Ovary (tissue), 9 donors: Measurements from ENCODE around the gene CDC42SE2. TPM values are rescaled to one million over a fixed set of nuclear protein-coding genes. Genes with fewer than 3 reads are reported as not detected.
"Not testable (repeated sequence)": the region's sequence is repeated elsewhere in the genome, so short reads cannot be mapped to it uniquely, and the experiment has no call there.

Experiments used
- DNase-seq, 5 donors: peaks; one replicate each; pipeline ENCODE4 v3.0.0-alpha.2; 2019 to 2020
- H3K27ac ChIP-seq, 2 donors: fragments of 200-600 bp; one replicate each; pipeline versions ENCODE4 v1.5.1 to v1.8.0; 2019 to 2022
- H3K27me3 ChIP-seq: fragments of 200-600 bp; one replicate; pipeline ENCODE4 v1.8.0; 2022
- H3K36me3 ChIP-seq: fragments of 200-600 bp; sonication (generic); one replicate; pipeline ENCODE4 v1.5.1; 2019
- H3K4me1 ChIP-seq: one replicate; pipeline ENCODE4 v1.8.1; 2013; ENCODE audit warnings: mild to moderate bottlenecking, moderate library complexity; ENCODE audit not compliant: insufficient read depth
- H3K4me3 ChIP-seq: fragments of 200-600 bp; sonication (generic); one replicate; pipeline ENCODE4 v1.5.1; 2017
- H3K9me3 ChIP-seq, 2 donors: fragments of 200-600 bp in 1 of 2; sonication (generic) in 1 of 2; one replicate each; pipeline versions ENCODE4 v1.5.1 to v1.8.1; 2013 to 2019; ENCODE audit warnings: mild to moderate bottlenecking in 1 of 2, moderate library complexity in 1 of 2
- EP300 ChIP-seq: sonication (generic); formaldehyde crosslinking; IDR thresholded peaks from one replicate; pipeline ENCODE4 v1.6.1; 2017; ENCODE audit warnings: antibody characterized with exemption
- POLR2A ChIP-seq: fragments of 450-650 bp; IDR thresholded peaks from one replicate; pipeline ENCODE4 v1.6.1; 2017; ENCODE audit warnings: antibody characterized with exemption, mild to moderate bottlenecking, moderate library complexity
- WGBS, 3 donors: extraction: QIAGEN DNeasy Blood & Tissue Kit in 1 of 3; methylation state at CpG; one replicate each; pipeline versions ENCODE4 v1.1.5 to v1.1.7; 2013 to 2017; 5-methylcytosine and 5-hydroxymethylcytosine counted together
- intact Hi-C, 4 donors: fragments of 100-400 bp; cut with DNase I; formaldehyde crosslinking; loops; one replicate each; pipeline versions ENCODE4 v1.11.0 to v1.15.1; 2022 to 2023
- polyA plus RNA-seq, 2 donors: library from polyadenylated mRNA; stranded (reverse); fragments of 200-250 nt in 1 of 2; fragments of 350-450 nt in 1 of 2; fragmentation: Illumina TruSeq in 1 of 2; extraction: RNeasy Lipid Tissue Mini Kit (QIAGEN cat#74804) in 1 of 2; gene quantifications; one replicate each; pipeline ENCODE4 v1.2.3, GENCODE V29; 2013 to 2014
- total RNA-seq, 7 donors: library from RNA; depleted of rRNA in 2 of 7; stranded (reverse); fragments of >200 nt in 2 of 7; fragmentation: NEBNext Ultra II Directional in 3 of 7; extraction: Animal tissue kit (Norgen Biotek cat#: 25700) in 3 of 7; gene quantifications; one replicate each; pipeline versions ENCODE4 v1.1.0 to v1.2.4, GENCODE V29; 2016 to 2023
- TF ChIP-seq, protein P1 (sequence below), 3 donors: fragments of 450-650 bp in 2 of 3; fragments of 200-600 bp in 1 of 3; IDR thresholded peaks; one replicate each; pipeline versions ENCODE4 v1.5.1 to v1.8.0; 2016 to 2022; ENCODE audit warnings: antibody characterized with exemption in 3 of 3, mild to moderate bottlenecking in 1 of 3
- donor health status: DM: no; HTN: no; CAD: no; lungs with moderate emphysema.
- donor health status: DM: no; HTN: no; CAD: no.
- donor health status: Bipolar disorder and iron deficiency.
- donor health status: DM: yes; HTN: yes; CAD: no.
- donor health status: DM: no; HTN: no; CAD: no.
- donor health status: DM: yes; HTN: yes; CAD: no.

CDC42SE2 gene
- total and polyA plus RNA-seq, 9 donors, result 18.0 to 37.6 (median 23.7) TPM

DNA sequence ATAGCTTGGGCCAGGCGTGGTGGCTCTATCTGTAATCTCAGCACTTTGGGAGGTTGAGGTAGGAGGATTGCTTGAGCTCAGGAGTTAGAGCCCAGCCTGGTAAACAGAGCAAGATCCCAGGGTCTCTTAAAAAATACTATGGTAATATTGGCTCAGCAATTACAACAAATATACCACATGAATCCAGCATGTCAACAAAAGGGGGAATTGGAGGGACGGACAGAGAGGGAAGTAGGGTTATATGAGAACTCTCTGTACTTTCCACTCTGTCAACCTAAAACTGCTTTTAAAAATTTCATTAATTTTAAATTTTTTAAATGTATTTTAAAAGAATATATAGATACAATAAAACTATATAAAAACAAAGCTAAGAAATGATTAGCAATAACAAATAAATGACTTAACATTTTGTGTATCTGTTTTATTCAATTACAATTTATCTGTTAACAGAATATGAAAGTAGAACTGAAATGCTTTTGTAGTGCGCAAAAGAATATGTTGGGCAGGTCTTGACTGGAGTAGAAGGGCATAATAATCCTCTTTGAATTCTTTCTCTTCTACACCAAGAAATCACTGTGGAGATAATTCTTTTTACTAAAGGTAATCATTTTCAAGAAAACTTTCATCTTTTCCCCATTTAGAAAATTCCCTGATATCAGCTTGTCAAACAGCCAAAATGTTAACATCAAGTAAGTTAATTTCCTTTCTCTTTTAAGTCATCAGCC, 12.9 kb upstream of the CDC42SE2 start:
- TF ChIP-seq, protein P1, sequence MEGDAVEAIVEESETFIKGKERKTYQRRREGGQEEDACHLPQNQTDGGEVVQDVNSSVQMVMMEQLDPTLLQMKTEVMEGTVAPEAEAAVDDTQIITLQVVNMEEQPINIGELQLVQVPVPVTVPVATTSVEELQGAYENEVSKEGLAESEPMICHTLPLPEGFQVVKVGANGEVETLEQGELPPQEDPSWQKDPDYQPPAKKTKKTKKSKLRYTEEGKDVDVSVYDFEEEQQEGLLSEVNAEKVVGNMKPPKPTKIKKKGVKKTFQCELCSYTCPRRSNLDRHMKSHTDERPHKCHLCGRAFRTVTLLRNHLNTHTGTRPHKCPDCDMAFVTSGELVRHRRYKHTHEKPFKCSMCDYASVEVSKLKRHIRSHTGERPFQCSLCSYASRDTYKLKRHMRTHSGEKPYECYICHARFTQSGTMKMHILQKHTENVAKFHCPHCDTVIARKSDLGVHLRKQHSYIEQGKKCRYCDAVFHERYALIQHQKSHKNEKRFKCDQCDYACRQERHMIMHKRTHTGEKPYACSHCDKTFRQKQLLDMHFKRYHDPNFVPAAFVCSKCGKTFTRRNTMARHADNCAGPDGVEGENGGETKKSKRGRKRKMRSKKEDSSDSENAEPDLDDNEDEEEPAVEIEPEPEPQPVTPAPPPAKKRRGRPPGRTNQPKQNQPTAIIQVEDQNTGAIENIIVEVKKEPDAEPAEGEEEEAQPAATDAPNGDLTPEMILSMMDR (IDR thresholded peaks at IDR 0.05), result no peak
- TF ChIP-seq POLR2A (no peak), EP300 (no peak)
- intact Hi-C loops, result no loop called here
- Histone ChIP-seq H3K27me3 (no peaks in the 10 kb centered on the region), H3K4me1 (no peaks in the 10 kb centered on the region), H3K9me3 (no peaks in the 10 kb centered on the region), H3K27ac (no peak overlapping the region), H3K36me3 (no peaks in the 10 kb centered on the region), H3K4me3 (no peak overlapping the region)
- no peak for DNase-seq
- WGBS, 3 donors, result 85 to 88% (median 86%) methylated on average over 3 of the region's 3 CpGs

DNA sequence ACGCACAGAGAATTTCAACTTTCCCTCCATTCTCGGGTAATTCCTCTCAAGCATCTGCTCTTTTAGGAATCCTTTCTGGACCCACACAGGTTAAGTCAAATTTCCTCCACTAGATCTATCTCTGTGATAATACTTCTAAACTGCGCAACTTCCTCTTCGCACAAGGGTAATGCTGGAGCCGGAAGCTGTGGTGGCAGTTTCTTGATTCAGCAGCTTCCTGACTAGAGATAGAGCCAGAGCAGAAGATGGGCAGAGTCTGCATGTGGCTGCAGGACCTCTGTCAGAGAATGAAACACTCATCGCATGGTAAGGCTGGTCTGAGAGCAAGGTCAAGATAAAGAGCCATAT, 11.1 kb upstream of the CDC42SE2 start:
- 72 to 88% (median 82%) methylated on average over 6 of the region's 6 CpGs for WGBS, 3 donors
- intact Hi-C loops, result no loop called here
- no peak for DNase-seq
- TF ChIP-seq EP300 (no peak), POLR2A (no peak)
- TF ChIP-seq, protein P1 (IDR thresholded peaks at IDR 0.05), result no peak
- H3K27ac ChIP-seq, result no peak overlapping the region
- no peaks in the 10 kb centered on the region for H3K27me3 ChIP-seq
- no peaks in the 10 kb centered on the region for H3K9me3 ChIP-seq
- H3K4me3 ChIP-seq, result no peak overlapping the region
- H3K36me3 ChIP-seq, result no peaks in the 10 kb centered on the region
- H3K4me1 ChIP-seq, result peaks cover under 1% of the 10 kb centered on the region

DNA sequence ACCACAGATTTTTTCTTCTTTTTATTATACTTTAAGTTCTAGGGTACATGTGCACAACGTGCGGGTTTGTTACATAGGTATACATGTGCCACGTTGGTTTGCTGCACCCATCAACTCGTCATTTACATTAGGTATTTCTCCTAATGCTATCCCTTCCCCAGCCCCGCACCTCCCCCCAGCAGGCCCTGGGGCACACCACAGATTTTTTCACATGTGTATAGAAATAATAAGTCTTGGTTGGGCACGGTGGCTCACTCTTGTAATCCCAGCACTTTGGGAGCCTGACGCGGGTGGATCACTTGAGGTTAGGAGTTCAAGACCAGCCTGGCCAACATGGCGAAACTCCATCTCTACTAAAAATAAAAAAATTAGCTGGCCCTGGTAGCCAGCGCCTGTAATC, 9.8 kb upstream of the CDC42SE2 start:
- intact Hi-C loops, H3K27ac ChIP-seq, DNase-seq, H3K36me3 ChIP-seq, H3K9me3 ChIP-seq, H3K4me3 ChIP-seq, H3K27me3 ChIP-seq, H3K4me1 ChIP-seq: not testable (repeated sequence)
- 93 to 95% (median 94%) methylated on average over 10 of the region's 10 CpGs for WGBS, 3 donors

DNA sequence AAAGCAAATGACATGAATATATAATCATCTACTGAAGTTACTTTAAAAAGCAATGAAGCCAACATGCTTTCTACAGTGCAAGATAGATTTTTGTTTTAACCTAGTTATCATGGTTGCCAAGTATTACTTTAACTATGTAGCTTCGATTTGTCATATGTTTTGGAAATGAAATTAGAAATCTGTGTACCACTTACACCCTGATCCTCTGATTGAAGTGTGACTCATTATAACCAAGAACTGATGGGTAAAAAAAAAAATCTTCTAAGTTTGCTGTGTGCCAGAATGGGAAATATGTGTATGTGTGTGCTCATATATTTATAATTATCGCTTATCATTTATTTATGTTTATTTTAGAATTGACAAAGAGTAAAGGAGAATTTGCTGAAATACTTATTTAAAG, 9.1 kb upstream of the CDC42SE2 start:
- H3K27me3 ChIP-seq, result no peaks in the 10 kb centered on the region
- DNase-seq, result no peak
- TF ChIP-seq EP300 (no peak), POLR2A (no peak)
- TF ChIP-seq, protein P1 (IDR thresholded peaks at IDR 0.05), result no peak
- no peak overlapping the region for H3K27ac ChIP-seq
- peaks cover 1% of the 10 kb centered on the region for H3K4me1 ChIP-seq
- intact Hi-C loops, result no loop called here
- H3K36me3 ChIP-seq, result no peaks in the 10 kb centered on the region
- WGBS, 3 donors, result 82 to 87% (median 82%) methylated on average over 2 of the region's 2 CpGs
- no peak overlapping the region for H3K4me3 ChIP-seq
- no peaks in the 10 kb centered on the region for H3K9me3 ChIP-seq

DNA sequence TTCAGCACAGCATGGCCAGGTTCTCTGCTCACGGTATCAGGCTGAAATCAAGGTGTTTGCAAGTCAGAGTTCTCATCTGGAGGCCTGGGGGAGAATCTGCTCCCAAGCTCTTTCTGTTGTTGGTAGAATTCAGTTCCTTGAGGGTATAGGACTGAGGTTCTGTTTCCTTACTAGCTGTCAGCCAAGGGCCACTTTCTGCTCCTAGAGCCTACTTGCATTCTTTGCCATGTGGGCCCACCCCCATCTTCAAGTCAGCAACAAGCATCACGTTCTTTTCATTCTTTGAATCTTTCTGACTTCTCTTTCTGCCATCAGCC, 7.4 kb upstream of the CDC42SE2 start:
- TF ChIP-seq POLR2A (no peak), EP300 (no peak)
- TF ChIP-seq, protein P1 (IDR thresholded peaks at IDR 0.05), result no peak
- DNase-seq, result no peak
- 84 to 93% (median 89%) methylated on average over 2 of the region's 2 CpGs for WGBS, 3 donors
- Histone ChIP-seq H3K4me3 (no peak overlapping the region), H3K27ac (no peak overlapping the region), H3K9me3 (no peaks in the 10 kb centered on the region), H3K27me3 (no peaks in the 10 kb centered on the region), H3K4me1 (peaks cover 4% of the 10 kb centered on the region), H3K36me3 (no peaks in the 10 kb centered on the region)
- intact Hi-C loops, result no loop called here
